BJ (cell line): ENCODE results near the gene VPS8. TPM values are rescaled to one million over a fixed set of nuclear protein-coding genes. Genes with fewer than 3 reads are reported as not detected.
"Not testable (repeated sequence)": the region's sequence is repeated elsewhere in the genome, so short reads cannot be mapped to it uniquely, and the experiment has no call there.

Source experiments
- CTCF ChIA-PET: fragments of 350-600 bp; formaldehyde crosslinking; extraction: SDS; loops from one replicate; lab custom pipeline; 2021; ENCODE audit warnings: antibody characterized with exemption, inconsistent platforms; lab: Yijun Ruan, JAX
- POLR2A ChIA-PET: fragments of 300-600 bp; sonication (Branson Sonifier 250); formaldehyde crosslinking; extraction: SDS; loops from one replicate; lab custom pipeline; 2021; ENCODE audit warnings: antibody characterized with exemption; lab: Charles Lee
- DNase-seq: peaks from one replicate; pipeline ENCODE4 v3.0.0-alpha.2; 2011; ENCODE audit warnings: low read depth
- H3K27me3 ChIP-seq: 2 replicates; pipeline ENCODE4 v1.6.0; 2011; ENCODE audit warnings: low read length; ENCODE audit not compliant: control insufficient read depth, insufficient read depth
- H3K36me3 ChIP-seq: 2 replicates; pipeline ENCODE4 v1.5.1; 2011; ENCODE audit warnings: low read length; ENCODE audit not compliant: control insufficient read depth, insufficient read depth
- H3K4me3 ChIP-seq: 2 replicates; pipeline ENCODE4 v1.5.1; 2011; ENCODE audit warnings: low read depth, mild to moderate bottlenecking, control low read depth, low read length
- polyA plus RNA-seq: library from polyadenylated mRNA; depleted of rRNA; stranded (reverse); fragments of >200 nt; gene quantifications from 2 replicates; pipeline ENCODE4 v1.2.3, GENCODE V29; 2011
- TF ChIP-seq, protein P1 (sequence below): IDR thresholded peaks from 2 replicates; pipeline ENCODE4 v1.5.1; 2011; ENCODE audit warnings: low read depth, mild to moderate bottlenecking, control low read depth, inconsistent platforms, low read length, moderate library complexity; ENCODE audit not compliant: insufficient read depth

Gene VPS8
- polyA plus RNA-seq, 1 experiment, result 14.3 TPM

GRCh38 chr3:184953401-184953800 lies 141.4 kb downstream of the VPS8 start:
- TF ChIP-seq, protein P1, sequence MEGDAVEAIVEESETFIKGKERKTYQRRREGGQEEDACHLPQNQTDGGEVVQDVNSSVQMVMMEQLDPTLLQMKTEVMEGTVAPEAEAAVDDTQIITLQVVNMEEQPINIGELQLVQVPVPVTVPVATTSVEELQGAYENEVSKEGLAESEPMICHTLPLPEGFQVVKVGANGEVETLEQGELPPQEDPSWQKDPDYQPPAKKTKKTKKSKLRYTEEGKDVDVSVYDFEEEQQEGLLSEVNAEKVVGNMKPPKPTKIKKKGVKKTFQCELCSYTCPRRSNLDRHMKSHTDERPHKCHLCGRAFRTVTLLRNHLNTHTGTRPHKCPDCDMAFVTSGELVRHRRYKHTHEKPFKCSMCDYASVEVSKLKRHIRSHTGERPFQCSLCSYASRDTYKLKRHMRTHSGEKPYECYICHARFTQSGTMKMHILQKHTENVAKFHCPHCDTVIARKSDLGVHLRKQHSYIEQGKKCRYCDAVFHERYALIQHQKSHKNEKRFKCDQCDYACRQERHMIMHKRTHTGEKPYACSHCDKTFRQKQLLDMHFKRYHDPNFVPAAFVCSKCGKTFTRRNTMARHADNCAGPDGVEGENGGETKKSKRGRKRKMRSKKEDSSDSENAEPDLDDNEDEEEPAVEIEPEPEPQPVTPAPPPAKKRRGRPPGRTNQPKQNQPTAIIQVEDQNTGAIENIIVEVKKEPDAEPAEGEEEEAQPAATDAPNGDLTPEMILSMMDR, result no peak
- CTCF ChIA-PET, result interaction anchor here (1.0 kb wide), 1 partner anchor 12 kb away, joined by 3 read pairs; no protein-coding TSS in a partner anchor
- Histone ChIP-seq H3K36me3 (no peaks in the 10 kb centered on the region), H3K4me3 (no peak overlapping the region), H3K27me3 (no peaks in the 10 kb centered on the region)
- POLR2A ChIA-PET, result no interaction called here
- DNase-seq, result no peak

GRCh38 chr3:184954251-184954650 lies 142.3 kb downstream of the VPS8 start:
- CTCF ChIA-PET, result interaction anchor here (1.0 kb wide), 1 partner anchor 13 kb away, joined by 3 read pairs; no protein-coding TSS in a partner anchor
- POLR2A ChIA-PET, result no interaction called here
- TF ChIP-seq, protein P1, result no peak
- no peaks in the 10 kb centered on the region for H3K27me3 ChIP-seq
- no peak for DNase-seq
- no peaks in the 10 kb centered on the region for H3K36me3 ChIP-seq
- H3K4me3 ChIP-seq, result no peak overlapping the region

- CTCF ChIA-PET, H3K27me3 ChIP-seq, H3K4me3 ChIP-seq, DNase-seq, POLR2A ChIA-PET, H3K36me3 ChIP-seq: not testable (repeated sequence)
These were observed 142.9 kb downstream of the VPS8 start for GRCh38 chr3:184954851-184955250.

GRCh38 chr3:184965639-184966430 lies 153.9 kb downstream of the VPS8 start:
- no peaks in the 10 kb centered on the region for H3K27me3 ChIP-seq
- H3K4me3 ChIP-seq, result no peak overlapping the region
- peaks cover 2% of the 10 kb centered on the region; the same call in 1 of the 2 replicates for H3K36me3 ChIP-seq
- DNase-seq, result no peak
- TF ChIP-seq, protein P1, result no peak
- ChIA-PET POLR2A (no interaction called here), CTCF (interaction anchor here (1.0 kb wide), 1 partner anchor 30 kb away, joined by 3 read pairs; no protein-coding TSS in a partner anchor)

- POLR2A ChIA-PET, result no interaction called here
- H3K36me3 ChIP-seq, result peaks cover 6% of the 10 kb centered on the region
- no peak for DNase-seq
- H3K4me3 ChIP-seq, result no peak overlapping the region
- TF ChIP-seq, protein P1, result no peak
- CTCF ChIA-PET, result no interaction called here
- H3K27me3 ChIP-seq, result no peaks in the 10 kb centered on the region
These were observed 156.1 kb downstream of the VPS8 start for GRCh38 chr3:184968115-184968514.
